Colonic mucosa (tissue), 4 donors: ENCODE measurements around the gene BICC1. TPM values are rescaled to one million over a fixed set of nuclear protein-coding genes. Genes with fewer than 3 reads are reported as not detected.

Source experiments
- DNase-seq: peaks from one replicate; pipeline ENCODE4 v3.0.0-alpha.2; 2020
- H3K27ac ChIP-seq: fragments of 200-600 bp; one replicate; pipeline ENCODE4 v1.8.0; 2021
- H3K27me3 ChIP-seq: fragments of 200-600 bp; one replicate; pipeline ENCODE4 v1.8.0; 2021
- H3K36me3 ChIP-seq: fragments of 200-600 bp; one replicate; pipeline ENCODE4 v1.8.0; 2021
- H3K4me1 ChIP-seq: fragments of 200-600 bp; one replicate; pipeline ENCODE4 v1.8.0; 2021; ENCODE audit warnings: mild to moderate bottlenecking
- H3K4me3 ChIP-seq: fragments of 200-600 bp; one replicate; pipeline ENCODE4 v1.8.0; 2021
- H3K9ac ChIP-seq, 2 donors: one replicate each; pipeline ENCODE4 v1.7.0; 2013; ENCODE audit warnings: control low read depth in 2 of 2, low read depth in 2 of 2, low read length in 2 of 2
- H3K9me3 ChIP-seq: fragments of 200-600 bp; one replicate; pipeline ENCODE4 v1.8.0; 2021
- intact Hi-C: fragments of 100-400 bp; cut with DNase I; formaldehyde crosslinking; loops from one replicate; pipeline ENCODE4 v1.14.1; 2022
- total RNA-seq, 2 donors: library from RNA; stranded (reverse); fragmentation: NEBNext Ultra II Directional in 1 of 2; extraction: Animal tissue kit (Norgen Biotek cat#: 25700) in 1 of 2; gene quantifications; one replicate each; pipeline ENCODE4 v1.2.1, GENCODE V29; 2021
- TF ChIP-seq, protein P1 (sequence below): fragments of 200-600 bp; IDR thresholded peaks from one replicate; pipeline ENCODE4 v1.8.0; 2022; ENCODE audit warnings: antibody characterized with exemption, mild to moderate bottlenecking
- donor health status: healthy.
- donor health status: DM: no; HTN: no; CAD: no.
- donor health status: DM: no; HTN: no; CAD: no.

Gene BICC1
- total RNA-seq, 2 donors from 2014 or later: 1.3 to 2.9 TPM

GRCh38 chr10:58740620-58741369 is 228.1 kb downstream of the BICC1 start:
- intact Hi-C loops: no loop called here
- Histone ChIP-seq H3K36me3 (no peaks in the 10 kb centered on the region), H3K9me3 (no peaks in the 10 kb centered on the region), H3K9ac (no peak overlapping the region), H3K4me3 (no peak overlapping the region), H3K27me3 (no peaks in the 10 kb centered on the region), H3K4me1 (no peaks in the 10 kb centered on the region), H3K27ac (no peak overlapping the region)
- DNase-seq: no peak
- TF ChIP-seq, protein P1, sequence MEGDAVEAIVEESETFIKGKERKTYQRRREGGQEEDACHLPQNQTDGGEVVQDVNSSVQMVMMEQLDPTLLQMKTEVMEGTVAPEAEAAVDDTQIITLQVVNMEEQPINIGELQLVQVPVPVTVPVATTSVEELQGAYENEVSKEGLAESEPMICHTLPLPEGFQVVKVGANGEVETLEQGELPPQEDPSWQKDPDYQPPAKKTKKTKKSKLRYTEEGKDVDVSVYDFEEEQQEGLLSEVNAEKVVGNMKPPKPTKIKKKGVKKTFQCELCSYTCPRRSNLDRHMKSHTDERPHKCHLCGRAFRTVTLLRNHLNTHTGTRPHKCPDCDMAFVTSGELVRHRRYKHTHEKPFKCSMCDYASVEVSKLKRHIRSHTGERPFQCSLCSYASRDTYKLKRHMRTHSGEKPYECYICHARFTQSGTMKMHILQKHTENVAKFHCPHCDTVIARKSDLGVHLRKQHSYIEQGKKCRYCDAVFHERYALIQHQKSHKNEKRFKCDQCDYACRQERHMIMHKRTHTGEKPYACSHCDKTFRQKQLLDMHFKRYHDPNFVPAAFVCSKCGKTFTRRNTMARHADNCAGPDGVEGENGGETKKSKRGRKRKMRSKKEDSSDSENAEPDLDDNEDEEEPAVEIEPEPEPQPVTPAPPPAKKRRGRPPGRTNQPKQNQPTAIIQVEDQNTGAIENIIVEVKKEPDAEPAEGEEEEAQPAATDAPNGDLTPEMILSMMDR: no peak

DNA sequence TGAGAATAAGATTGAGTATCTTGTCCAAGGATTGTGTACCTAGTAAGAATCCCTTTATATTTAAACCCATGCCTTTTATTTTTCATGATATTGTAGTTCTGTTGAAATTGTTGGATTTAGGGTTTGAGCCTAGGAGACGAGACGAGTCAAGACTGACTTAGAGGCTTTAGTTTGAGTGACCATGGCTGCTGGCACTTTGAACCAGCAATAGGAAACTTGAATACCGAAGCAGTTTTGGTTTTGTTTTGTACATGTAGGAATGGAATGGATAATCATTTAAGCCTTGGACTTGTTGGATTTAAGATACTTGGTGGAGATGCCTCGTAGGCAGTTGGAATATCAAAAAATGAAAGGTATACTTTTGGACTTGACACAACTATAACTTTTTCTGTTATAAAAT is 229.0 kb downstream of the BICC1 start:
- no peak for DNase-seq
- H3K27me3 ChIP-seq: no peaks in the 10 kb centered on the region
- H3K36me3 ChIP-seq: no peaks in the 10 kb centered on the region
- H3K9ac ChIP-seq: no peak overlapping the region
- no peak overlapping the region for H3K27ac ChIP-seq
- no peaks in the 10 kb centered on the region for H3K4me1 ChIP-seq
- intact Hi-C loops: no loop called here
- H3K4me3 ChIP-seq: no peak overlapping the region
- TF ChIP-seq, protein P1: no peak
- no peaks in the 10 kb centered on the region for H3K9me3 ChIP-seq

DNA sequence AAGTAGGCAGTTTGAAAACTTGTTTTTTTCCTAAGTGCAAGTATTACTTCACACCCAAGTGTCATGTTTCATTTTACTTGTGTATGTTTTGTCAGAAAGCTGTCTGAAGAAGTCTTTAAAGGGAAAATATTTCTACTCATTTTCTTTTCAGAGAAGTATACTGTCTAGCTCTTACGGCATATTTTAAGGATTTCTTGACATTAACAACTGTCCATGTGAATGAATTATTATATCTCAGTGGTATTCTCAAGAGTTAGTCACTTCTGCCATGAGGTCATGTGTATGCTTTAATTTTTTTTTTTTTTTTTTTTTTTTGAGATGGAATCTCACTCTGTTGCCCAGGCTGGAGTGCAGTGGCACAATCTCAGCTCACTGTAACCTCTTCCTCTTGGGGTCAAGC is 229.5 kb downstream of the BICC1 start:
- no peak overlapping the region for H3K27ac ChIP-seq

DNA sequence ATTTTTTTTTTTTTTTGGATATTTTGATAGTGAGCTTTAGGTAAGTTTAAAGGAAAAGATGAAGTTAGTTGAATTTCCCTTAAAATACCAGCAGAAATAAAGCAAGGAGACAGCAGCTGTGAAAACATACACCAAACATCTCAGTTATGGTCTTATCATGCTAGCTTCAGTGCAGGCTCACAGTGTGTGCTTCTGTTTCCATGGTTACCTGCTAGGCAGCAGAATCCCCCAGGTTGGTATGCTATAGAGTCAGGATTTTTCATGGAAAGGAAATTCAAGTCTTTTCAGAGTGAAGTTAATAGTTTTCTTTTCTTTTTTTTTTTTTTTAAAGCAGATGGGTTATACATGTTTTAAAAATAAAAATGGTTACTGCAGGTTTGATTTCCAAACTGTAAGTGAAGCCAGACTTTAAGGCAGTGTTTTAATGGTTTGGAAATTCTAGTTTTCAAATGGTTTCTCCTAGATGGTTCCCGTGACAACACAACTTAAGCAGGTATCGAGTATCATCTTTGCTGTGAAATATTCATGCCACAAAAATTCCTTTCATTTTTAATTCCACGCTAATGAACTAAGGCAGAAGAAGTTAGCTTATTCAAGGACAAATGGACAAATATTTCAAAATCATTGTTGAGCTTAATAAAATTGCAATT is 230.9 kb downstream of the BICC1 start:
- Histone ChIP-seq H3K27me3 (no peaks in the 10 kb centered on the region), H3K4me1 (no peaks in the 10 kb centered on the region), H3K4me3 (no peak overlapping the region), H3K9ac (no peak overlapping the region), H3K36me3 (no peaks in the 10 kb centered on the region), H3K9me3 (no peaks in the 10 kb centered on the region), H3K27ac (no peak overlapping the region)
- TF ChIP-seq, protein P1: no peak
- DNase-seq: no peak
- intact Hi-C loops: no loop called here

More for the DNA sequence above, 229.5 kb downstream of the BICC1 start:
- H3K27me3 ChIP-seq: no peaks in the 10 kb centered on the region
- DNase-seq: no peak
- H3K9me3 ChIP-seq: no peaks in the 10 kb centered on the region
- H3K9ac ChIP-seq: no peak overlapping the region
- intact Hi-C loops: no loop called here
- TF ChIP-seq, protein P1: no peak
- H3K36me3 ChIP-seq: no peaks in the 10 kb centered on the region
- H3K4me1 ChIP-seq: no peaks in the 10 kb centered on the region
- H3K4me3 ChIP-seq: no peak overlapping the region

DNA sequence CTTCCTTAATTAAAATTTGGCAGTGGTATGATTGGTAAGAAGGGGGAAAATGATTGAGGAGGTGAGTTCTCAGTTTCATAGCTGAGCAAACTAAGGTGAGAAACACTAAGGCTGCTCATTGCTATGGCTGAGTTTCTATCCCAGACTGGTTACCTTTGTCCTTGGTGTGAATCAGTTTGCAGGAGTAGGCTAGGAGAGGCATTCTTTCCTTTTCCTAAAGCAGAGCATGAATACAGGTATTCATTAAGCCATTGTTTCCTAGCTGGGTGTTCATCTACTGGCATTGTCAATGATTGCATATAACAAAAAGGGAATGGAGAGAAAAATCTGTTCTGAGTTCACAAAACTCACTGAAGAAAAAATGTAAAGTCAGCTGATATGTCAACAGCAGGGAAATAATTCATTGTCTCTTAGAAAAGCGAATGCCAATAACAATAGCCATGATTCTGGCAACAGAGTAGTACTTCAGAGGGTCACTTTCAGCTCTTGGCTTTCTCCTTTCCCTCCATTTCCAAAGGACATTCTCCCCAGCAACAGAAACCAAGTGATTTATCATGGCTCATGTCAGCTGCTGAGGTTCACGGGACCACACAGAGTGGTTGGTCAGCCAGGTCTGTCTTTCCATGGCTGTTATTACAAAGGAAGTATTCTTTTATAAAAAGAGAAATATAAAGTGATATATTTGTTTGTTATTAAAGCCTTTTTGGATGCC is 234.0 kb downstream of the BICC1 start:
- Histone ChIP-seq H3K9ac (no peak overlapping the region), H3K4me3 (no peak overlapping the region), H3K4me1 (no peaks in the 10 kb centered on the region), H3K36me3 (no peaks in the 10 kb centered on the region), H3K9me3 (no peaks in the 10 kb centered on the region), H3K27me3 (no peaks in the 10 kb centered on the region), H3K27ac (no peak overlapping the region)
- DNase-seq: no peak
- TF ChIP-seq, protein P1: no peak
- intact Hi-C loops: no loop called here
